Gastroesophageal sphincter (tissue), 3 donors: ENCODE results near the gene FOXJ3.

Experiments used
- CTCF ChIP-seq, 4 experiments: fragments of 200-600 bp in 2 of 4; fragments of 450-650 bp in 2 of 4; sonication (generic) in 1 of 4; IDR thresholded peaks; one replicate each; pipeline ENCODE4 v1.5.1; 2017 to 2019; ENCODE audit warnings: antibody characterized with exemption in 4 of 4, mild to moderate bottlenecking in 2 of 4, moderate library complexity in 2 of 4
- POLR2A ChIP-seq, 2 donors: fragments of 450-650 bp; IDR thresholded peaks; one replicate each; pipeline ENCODE4 v1.6.1; 2017; ENCODE audit warnings: antibody characterized with exemption in 2 of 2, mild to moderate bottlenecking in 2 of 2, moderate library complexity in 1 of 2
- POLR2AphosphoS5 ChIP-seq: sonication (generic); formaldehyde crosslinking; IDR thresholded peaks from one replicate; pipeline ENCODE4 v1.6.1; 2017; ENCODE audit warnings: antibody characterized with exemption

GRCh38 chr1:42328916-42329496 is 6.0 kb downstream of the FOXJ3 start:
- TF ChIP-seq CTCF (IDR thresholded peaks at IDR 0.05), result no peak
- no peak for TF ChIP-seq POLR2A (IDR thresholded peaks at IDR 0.05)
- TF ChIP-seq POLR2AphosphoS5, result no peak
